Stimulated activated CD4-positive, alpha-beta T cell treated with anti-CD3 and anti-CD28 coated beads, Interleukin-1b, Interleukin-23, amount 100 ng/mL, for 48 hours (primary cell): ENCODE results near the gene NHP2.

Experiments
- DNase-seq: peaks from one replicate; pipeline ENCODE4 v3.0.0-alpha.2; 2020

Gene NHP2

GRCh38 chr5:178113141-178113787, 40.4 kb downstream of the NHP2 start, which contains the start of gene N4BP3:
TSS of gene N4BP3 (plus strand) at chr5:178113532. CDS start at chr5:178119584, 6,052 bp downstream.
- peak; percentile 83 for DNase-seq

GRCh38 chr5:178112545-178112944, 41.1 kb downstream of the NHP2 start:
- DNase-seq: no peak

- no peak for DNase-seq
Observed at GRCh38 chr5:178111925-178112324, 41.8 kb downstream of the NHP2 start.

GRCh38 chr5:178110511-178110910, 43.2 kb downstream of the NHP2 start:
- no peak for DNase-seq

GRCh38 chr5:178108966-178109365, 44.7 kb downstream of the NHP2 start:
- no peak for DNase-seq

- DNase-seq: no peak
Observed at GRCh38 chr5:178108446-178108845, 45.2 kb downstream of the NHP2 start.

- no peak for DNase-seq
Observed at GRCh38 chr5:178107756-178108310, 45.9 kb downstream of the NHP2 start.

GRCh38 chr5:178106556-178107239, 47.0 kb downstream of the NHP2 start:
- no peak for DNase-seq

GRCh38 chr5:178106086-178106485, 47.6 kb downstream of the NHP2 start:
- no peak for DNase-seq

- no peak for DNase-seq
Observed at GRCh38 chr5:178104492-178104891, 49.2 kb downstream of the NHP2 start.

- no peak for DNase-seq
Observed at GRCh38 chr5:178103612-178104011, 50.1 kb downstream of the NHP2 start.
